A549 (cell line): ENCODE data around the gene PROM2.

Experiments
- CHD2 ChIP-seq: fragments of 150-350 bp; IDR thresholded peaks from 2 replicates; pipeline ENCODE4 v1.6.1; 2014; ENCODE audit warnings: low read length; ENCODE audit not compliant: partially characterized antibody
- EP300 ChIP-seq, 2 experiments: fragments of >200 bp; sonication (Bioruptor Twin); formaldehyde crosslinking; IDR thresholded peaks; 2 replicates in 1 of 2; 3 replicates in 1 of 2; pipeline ENCODE4 v1.6.1; 2016 to 2017
- MAFK ChIP-seq: fragments of 450-650 bp; IDR thresholded peaks from 2 replicates; pipeline ENCODE4 v1.6.1; 2014; ENCODE audit not compliant: partially characterized antibody
- MAX ChIP-seq: IDR thresholded peaks from 2 replicates; pipeline ENCODE4 v1.6.1; 2012
- POLR2A ChIP-seq: IDR thresholded peaks from 2 replicates; pipeline ENCODE4 v1.6.1; 2012; ENCODE audit warnings: mild to moderate bottlenecking, low read length
- POLR2AphosphoS2 ChIP-seq: conservative IDR thresholded peaks from 2 replicates; pipeline ENCODE4 v1.6.1; 2012; ENCODE audit warnings: low read length, improper control_type of control experiment, inconsistent platforms
- RARB ChIP-seq: fragments of 250-450 bp; sonication (Bioruptor Pico); IDR thresholded peaks from 2 replicates; pipeline ENCODE4 v1.8.0; 2021; ENCODE audit warnings: mild to moderate bottlenecking, moderate library complexity
- USF2 ChIP-seq: fragments of 450-650 bp; IDR thresholded peaks from 2 replicates; pipeline ENCODE4 v1.6.1; 2014; ENCODE audit warnings: antibody characterized with exemption
- ZFP36 ChIP-seq: fragments of 450-650 bp; IDR thresholded peaks from 2 replicates; pipeline ENCODE4 v1.6.1; 2014; ENCODE audit warnings: borderline replicate concordance; ENCODE audit not compliant: partially characterized antibody
- TF ChIP-seq, protein P1 (sequence below): fragments of >200 bp; sonication (Bioruptor Twin); formaldehyde crosslinking; IDR thresholded peaks from 3 replicates; pipeline ENCODE4 v1.5.1; 2016
- TF ChIP-seq, protein P2 (sequence below): IDR thresholded peaks from 2 replicates; pipeline ENCODE4 v1.6.1; 2012

- TF ChIP-seq POLR2A (no peak), POLR2AphosphoS2 (no peak), USF2 (no peak), CHD2 (no peak), MAFK (no peak), MAX (no peak), RARB (no peak), EP300 (IDR thresholded peaks at IDR 0.05) (no peak), ZFP36 (no peak)
- TF ChIP-seq, protein P1, sequence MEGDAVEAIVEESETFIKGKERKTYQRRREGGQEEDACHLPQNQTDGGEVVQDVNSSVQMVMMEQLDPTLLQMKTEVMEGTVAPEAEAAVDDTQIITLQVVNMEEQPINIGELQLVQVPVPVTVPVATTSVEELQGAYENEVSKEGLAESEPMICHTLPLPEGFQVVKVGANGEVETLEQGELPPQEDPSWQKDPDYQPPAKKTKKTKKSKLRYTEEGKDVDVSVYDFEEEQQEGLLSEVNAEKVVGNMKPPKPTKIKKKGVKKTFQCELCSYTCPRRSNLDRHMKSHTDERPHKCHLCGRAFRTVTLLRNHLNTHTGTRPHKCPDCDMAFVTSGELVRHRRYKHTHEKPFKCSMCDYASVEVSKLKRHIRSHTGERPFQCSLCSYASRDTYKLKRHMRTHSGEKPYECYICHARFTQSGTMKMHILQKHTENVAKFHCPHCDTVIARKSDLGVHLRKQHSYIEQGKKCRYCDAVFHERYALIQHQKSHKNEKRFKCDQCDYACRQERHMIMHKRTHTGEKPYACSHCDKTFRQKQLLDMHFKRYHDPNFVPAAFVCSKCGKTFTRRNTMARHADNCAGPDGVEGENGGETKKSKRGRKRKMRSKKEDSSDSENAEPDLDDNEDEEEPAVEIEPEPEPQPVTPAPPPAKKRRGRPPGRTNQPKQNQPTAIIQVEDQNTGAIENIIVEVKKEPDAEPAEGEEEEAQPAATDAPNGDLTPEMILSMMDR: no peak
- TF ChIP-seq, protein P2, sequence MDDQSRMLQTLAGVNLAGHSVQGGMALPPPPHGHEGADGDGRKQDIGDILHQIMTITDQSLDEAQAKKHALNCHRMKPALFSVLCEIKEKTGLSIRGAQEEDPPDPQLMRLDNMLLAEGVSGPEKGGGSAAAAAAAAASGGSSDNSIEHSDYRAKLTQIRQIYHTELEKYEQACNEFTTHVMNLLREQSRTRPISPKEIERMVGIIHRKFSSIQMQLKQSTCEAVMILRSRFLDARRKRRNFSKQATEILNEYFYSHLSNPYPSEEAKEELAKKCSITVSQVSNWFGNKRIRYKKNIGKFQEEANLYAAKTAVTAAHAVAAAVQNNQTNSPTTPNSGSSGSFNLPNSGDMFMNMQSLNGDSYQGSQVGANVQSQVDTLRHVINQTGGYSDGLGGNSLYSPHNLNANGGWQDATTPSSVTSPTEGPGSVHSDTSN: no peak
Observed at GRCh38 chr2:95278637-95279225, 4.5 kb downstream of the PROM2 start.
